Thyroid gland (tissue), 4 donors: ENCODE measurements around the gene ADAM12.

ENCODE experiments used
- CTCF ChIP-seq, 6 experiments: fragments of 200-600 bp in 3 of 6; fragments of 450-650 bp in 3 of 6; sonication (generic) in 3 of 6; IDR thresholded peaks; one replicate each; pipeline ENCODE4 v1.5.1; 2016 to 2019; ENCODE audit warnings: antibody characterized with exemption in 6 of 6, mild to moderate bottlenecking in 2 of 6, inconsistent platforms in 1 of 6, moderate library complexity in 1 of 6
- POLR2A ChIP-seq, 2 donors: fragments of 450-650 bp; IDR thresholded peaks; one replicate each; pipeline ENCODE4 v1.6.1; 2017; ENCODE audit warnings: antibody characterized with exemption in 2 of 2, mild to moderate bottlenecking in 2 of 2, moderate library complexity in 1 of 2

GRCh38 chr10:126036515-126036914, 351.8 kb downstream of the ADAM12 start:
- TF ChIP-seq CTCF (IDR thresholded peaks at IDR 0.05) (no peak), POLR2A (IDR thresholded peaks at IDR 0.05) (no peak)
